NOMO-1 treated with dmso at 0.1 percent for 144 hours (cell line): ENCODE measurements around the gene G0S2.

ENCODE experiments used
- DNase-seq: peaks from one replicate; lab custom pipeline; 2025; ENCODE audit not compliant: unreplicated experiment; lab: John Stamatoyannopoulos, UW

The G0S2 gene

GRCh38 chr1:209648346-209648745, 26.9 kb upstream of the G0S2 start:
- no peak for DNase-seq

GRCh38 chr1:209648931-209649776, 26.1 kb upstream of the G0S2 start:
- DNase-seq: peak; percentile 39

- peak; percentile 20 for DNase-seq
Observed at GRCh38 chr1:209650454-209650853, 24.8 kb upstream of the G0S2 start.

GRCh38 chr1:209651138-209651587, 24.0 kb upstream of the G0S2 start:
- DNase-seq: peak; percentile 87

GRCh38 chr1:209652121-209652735, 23.0 kb upstream of the G0S2 start, which contains the start of gene LAMB3:
Gene LAMB3, minus strand, starts transcription at chr1:209652425. Its CDS starts 1,481 bp downstream, at chr1:209650944.
- no peak for DNase-seq

- no peak for DNase-seq
Observed at GRCh38 chr1:209652873-209653401, 22.3 kb upstream of the G0S2 start.

- DNase-seq: no peak
Observed at GRCh38 chr1:209653915-209654351, 21.3 kb upstream of the G0S2 start.

GRCh38 chr1:209655411-209656231, 19.6 kb upstream of the G0S2 start:
- DNase-seq: no peak

GRCh38 chr1:209657140-209657879, 17.9 kb upstream of the G0S2 start:
- peak; percentile 78 for DNase-seq

GRCh38 chr1:209657918-209658317, 17.3 kb upstream of the G0S2 start:
- no peak for DNase-seq

- DNase-seq: peak; percentile 64
Observed at GRCh38 chr1:209659909-209660308, 15.3 kb upstream of the G0S2 start.

- no peak for DNase-seq
Observed at GRCh38 chr1:209661071-209661470, 14.1 kb upstream of the G0S2 start.

GRCh38 chr1:209662879-209663327, 12.3 kb upstream of the G0S2 start:
- DNase-seq: no peak

- DNase-seq: no peak
Observed at GRCh38 chr1:209667103-209667502, 8.1 kb upstream of the G0S2 start.

GRCh38 chr1:209667708-209668107, 7.5 kb upstream of the G0S2 start:
- no peak for DNase-seq

GRCh38 chr1:209670441-209671082, 4.7 kb upstream of the G0S2 start:
- no peak for DNase-seq

- peak; percentile 84 for DNase-seq
Observed at GRCh38 chr1:209672705-209673630, 2.2 kb upstream of the G0S2 start.

- DNase-seq: peak; percentile 7
Observed at GRCh38 chr1:209673631-209674417, 1.4 kb upstream of the G0S2 start.
